Measurements from ENCODE around the gene PSMD10. TPM values are rescaled to one million over a fixed set of nuclear protein-coding genes. Genes with fewer than 3 reads are reported as not detected.

The PSMD10 gene
- polyA plus RNA-seq, 3 donors from 2014 or later: 62.8 to 125 (median 82.2) TPM

- DNase-seq: no peak
- Mint-ChIP-seq H3K36me3 (no peaks in the 10 kb centered on the region), H3K27ac (no peak overlapping the region), H3K4me1 (no peaks in the 10 kb centered on the region), H3K4me3 (no peak overlapping the region), H3K27me3 (ENCODE audit: low read depth in 3 of 3) (peaks cover 0 to 5% (median 5%) of the 10 kb centered on the region in 3 donors), H3K9me3 (no peaks in the 10 kb centered on the region)
Observed at GRCh38 chrX:108055546-108055945, 35.8 kb downstream of the PSMD10 start.

- Mint-ChIP-seq H3K9me3 (no peaks in the 10 kb centered on the region), H3K27me3 (ENCODE audit: low read depth in 3 of 3) (peaks cover 0 to 7% (median 5%) of the 10 kb centered on the region in 3 donors), H3K4me3 (no peak overlapping the region), H3K4me1 (no peaks in the 10 kb centered on the region), H3K27ac (no peak overlapping the region), H3K36me3 (no peaks in the 10 kb centered on the region)
- DNase-seq: no peak
Observed at GRCh38 chrX:108053218-108053617, 38.1 kb downstream of the PSMD10 start.

DNA sequence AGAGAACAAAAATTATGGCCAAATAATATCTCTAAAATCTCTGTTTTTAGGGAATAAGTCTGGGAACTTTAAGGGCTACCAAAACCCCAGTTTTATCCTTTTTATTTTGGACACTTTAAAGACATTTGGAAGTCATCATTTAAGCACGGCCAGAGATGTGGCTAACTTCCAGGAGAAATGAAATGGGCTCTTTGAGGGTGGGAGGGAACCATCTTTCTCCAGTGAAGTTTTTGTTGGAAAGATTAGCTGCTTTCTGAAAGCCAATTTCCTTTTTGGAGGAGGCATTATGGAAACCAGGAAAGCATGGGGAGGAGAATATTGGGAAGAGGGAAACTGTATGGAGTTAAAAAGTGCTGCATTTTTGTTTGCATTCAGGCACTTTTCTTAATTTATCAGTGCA lies 41.7 kb downstream of the PSMD10 start:
- Mint-ChIP-seq H3K36me3 (no peaks in the 10 kb centered on the region), H3K27me3 (ENCODE audit: low read depth in 3 of 3) (peaks cover 0 to 5% (median 3%) of the 10 kb centered on the region in 3 donors), H3K4me3 (no peak overlapping the region), H3K9me3 (no peaks in the 10 kb centered on the region), H3K27ac (no peak overlapping the region), H3K4me1 (no peaks in the 10 kb centered on the region)
- DNase-seq: no peak

GRCh38 chrX:108044554-108045256 lies 46.6 kb downstream of the PSMD10 start, which contains the start of gene VSIG1:
VSIG1 (plus strand) TSS chrX:108045065; CDS start chrX:108045131, 66 bp downstream.
- no peak within 1 kb of the TSS for H3K4me3 Mint-ChIP-seq
- H3K36me3 Mint-ChIP-seq: no peaks in the 10 kb centered on the region
- no peaks in the 10 kb centered on the region for H3K9me3 Mint-ChIP-seq
- DNase-seq: no peak
- peaks cover 0 to 5% (median 2%) of the 10 kb centered on the region in 3 donors for H3K27me3 Mint-ChIP-seq (ENCODE audit: low read depth in 3 of 3)
- H3K27ac Mint-ChIP-seq: no peak within 1 kb of the TSS
- no peaks in the 10 kb centered on the region for H3K4me1 Mint-ChIP-seq

DNA sequence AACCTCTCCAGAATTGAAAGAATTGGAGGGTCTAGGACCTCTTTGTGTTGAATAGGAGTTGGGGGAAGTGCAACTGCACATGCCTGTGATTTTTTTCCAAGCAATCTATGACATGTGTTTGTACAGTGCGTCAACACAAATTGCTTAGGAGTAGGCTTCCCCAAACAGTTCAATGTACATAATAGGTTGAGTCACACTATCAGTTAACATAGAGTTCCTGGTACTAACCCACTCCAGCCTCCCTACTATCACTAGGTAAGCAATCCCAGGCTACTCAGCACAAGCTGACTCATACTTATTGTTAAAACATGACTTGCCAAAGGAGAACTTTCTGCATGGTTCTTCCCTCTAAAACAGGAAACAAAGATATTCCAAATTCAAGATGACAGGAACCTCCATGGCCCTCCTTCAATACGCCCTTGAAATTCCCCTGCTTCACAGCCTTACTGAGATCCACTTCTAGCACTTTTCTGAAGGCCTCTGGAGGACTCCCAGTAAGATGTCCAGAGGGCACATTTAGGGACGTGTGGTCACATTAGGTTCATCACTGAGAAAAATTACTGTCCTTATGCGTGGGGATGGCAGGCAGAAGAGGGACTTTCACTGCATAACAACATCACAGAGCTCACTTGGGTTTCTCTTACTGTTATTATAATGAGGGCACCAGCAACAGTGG lies 54.9 kb downstream of the PSMD10 start:
- Mint-ChIP-seq H3K27ac (no peak overlapping the region), H3K27me3 (ENCODE audit: low read depth in 3 of 3) (peaks cover 4 to 7% (median 5%) of the 10 kb centered on the region in 3 donors), H3K4me1 (no peaks in the 10 kb centered on the region), H3K9me3 (no peaks in the 10 kb centered on the region), H3K36me3 (no peaks in the 10 kb centered on the region), H3K4me3 (no peak overlapping the region)
- DNase-seq: no peak

GRCh38 chrX:108034725-108035124 lies 56.6 kb downstream of the PSMD10 start:
- DNase-seq: no peak
- H3K4me1 Mint-ChIP-seq: no peaks in the 10 kb centered on the region
- no peaks in the 10 kb centered on the region for H3K36me3 Mint-ChIP-seq
- no peak overlapping the region for H3K27ac Mint-ChIP-seq
- no peaks in the 10 kb centered on the region for H3K9me3 Mint-ChIP-seq
- peaks cover 3 to 7% (median 4%) of the 10 kb centered on the region in 3 donors for H3K27me3 Mint-ChIP-seq (ENCODE audit: low read depth in 3 of 3)
- no peak overlapping the region for H3K4me3 Mint-ChIP-seq

Other genes starting within 250 kb of the PSMD10 start
- not detected for gene TEX13B, start 109.2 kb downstream of the PSMD10 start, polyA plus RNA-seq
- gene VSIG1, start 46.5 kb downstream of the PSMD10 start, polyA plus RNA-seq: under 1 TPM in 1 of 3 donors, not detected in 2; 0.15 TPM
- gene ATG4A, start 236 bp upstream of the PSMD10 start, polyA plus RNA-seq: 10 to 100 TPM; 19.4 to 43.2 (median 27.9) TPM